ENCODE results near the gene AFAP1. TPM values are rescaled to one million over a fixed set of nuclear protein-coding genes. Genes with fewer than 3 reads are reported as not detected.

AFAP1 gene
- polyA plus RNA-seq, 1 donor (not counting 4 experiments of a cell fraction or from before 2014, with no cell fraction given) = 7.6 TPM

GRCh38 chr4:7964459-7964858, 24.8 kb upstream of the AFAP1 start:
- Histone ChIP-seq H3K9ac (ENCODE audit: control insufficient read depth, extremely low read depth, insufficient read depth, low read length) (peak overlapping the region; percentile 46), H3K4me1 (ENCODE audit: control insufficient read depth, extremely low read depth, insufficient read depth, low read length) (peaks cover 42% of the 10 kb centered on the region), H3K79me2 (ENCODE audit: control insufficient read depth, insufficient read depth, low read length) (no peaks in the 10 kb centered on the region), H3K4me2 (ENCODE audit: control insufficient read depth, extremely low read depth, insufficient read depth, low read depth, low read length) (peak overlapping the region; percentile 16), H3K27me3 (ENCODE audit: control insufficient read depth, extremely low read depth, insufficient read depth, low read length) (no peaks in the 10 kb centered on the region), H3K27ac (ENCODE audit: control insufficient read depth, insufficient read depth, low read length) (peak overlapping the region; percentile 64), H3K9me3 (ENCODE audit: control insufficient read depth, low read depth, low read length) (no peaks in the 10 kb centered on the region), H3K4me3 (ENCODE audit: control insufficient read depth in 2 of 3, extremely low read depth in 1 of 3, insufficient read depth in 2 of 3, low read depth in 1 of 3, low read length in 3 of 3) (no peak overlapping the region), H2AFZ (ENCODE audit: control insufficient read depth, low read length) (no peak overlapping the region), H3K9me1 (ENCODE audit: control insufficient read depth, extremely low read depth, insufficient read depth, low read length) (no peaks in the 10 kb centered on the region), H4K20me1 (ENCODE audit: control insufficient read depth, extremely low read depth, insufficient read depth, low read length) (no peaks in the 10 kb centered on the region), H3K36me3 (ENCODE audit: control insufficient read depth in 2 of 2, extremely low read depth in 1 of 2, insufficient read depth in 2 of 2, low read length in 2 of 2) (no peaks in the 10 kb centered on the region)
- DNase-seq (ENCODE audit: low read depth, low spot score) (no peak), FAIRE-seq (no peak)
- TF ChIP-seq EZH2 (IDR thresholded peaks at IDR 0.05; ENCODE audit: low read length) = no peak
- TF ChIP-seq, protein P1, sequence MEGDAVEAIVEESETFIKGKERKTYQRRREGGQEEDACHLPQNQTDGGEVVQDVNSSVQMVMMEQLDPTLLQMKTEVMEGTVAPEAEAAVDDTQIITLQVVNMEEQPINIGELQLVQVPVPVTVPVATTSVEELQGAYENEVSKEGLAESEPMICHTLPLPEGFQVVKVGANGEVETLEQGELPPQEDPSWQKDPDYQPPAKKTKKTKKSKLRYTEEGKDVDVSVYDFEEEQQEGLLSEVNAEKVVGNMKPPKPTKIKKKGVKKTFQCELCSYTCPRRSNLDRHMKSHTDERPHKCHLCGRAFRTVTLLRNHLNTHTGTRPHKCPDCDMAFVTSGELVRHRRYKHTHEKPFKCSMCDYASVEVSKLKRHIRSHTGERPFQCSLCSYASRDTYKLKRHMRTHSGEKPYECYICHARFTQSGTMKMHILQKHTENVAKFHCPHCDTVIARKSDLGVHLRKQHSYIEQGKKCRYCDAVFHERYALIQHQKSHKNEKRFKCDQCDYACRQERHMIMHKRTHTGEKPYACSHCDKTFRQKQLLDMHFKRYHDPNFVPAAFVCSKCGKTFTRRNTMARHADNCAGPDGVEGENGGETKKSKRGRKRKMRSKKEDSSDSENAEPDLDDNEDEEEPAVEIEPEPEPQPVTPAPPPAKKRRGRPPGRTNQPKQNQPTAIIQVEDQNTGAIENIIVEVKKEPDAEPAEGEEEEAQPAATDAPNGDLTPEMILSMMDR (optimal IDR thresholded peaks at IDR 0.05 in 1 of 3, IDR thresholded peaks at IDR 0.05 in 1 of 3, conservative IDR thresholded peaks at IDR 0.05 in 1 of 3; ENCODE audit: extremely low read depth in 1 of 3, insufficient read depth in 2 of 3, low read length in 3 of 3) = peak in 1 of 3 experiments; percentile 7
- dilution Hi-C loops (cut with MboI; ENCODE audit: extremely low pct_ligation_motif_present, low sequenced_read_pairs) = no loop called here

GRCh38 chr4:7963691-7964090, 24.0 kb upstream of the AFAP1 start:
- Histone ChIP-seq H3K27ac (ENCODE audit: control insufficient read depth, insufficient read depth, low read length) (no peak overlapping the region), H3K4me1 (ENCODE audit: control insufficient read depth, extremely low read depth, insufficient read depth, low read length) (peaks cover 40% of the 10 kb centered on the region), H3K4me2 (ENCODE audit: control insufficient read depth, extremely low read depth, insufficient read depth, low read depth, low read length) (no peak overlapping the region), H4K20me1 (ENCODE audit: control insufficient read depth, extremely low read depth, insufficient read depth, low read length) (no peaks in the 10 kb centered on the region), H3K36me3 (ENCODE audit: control insufficient read depth in 2 of 2, extremely low read depth in 1 of 2, insufficient read depth in 2 of 2, low read length in 2 of 2) (no peaks in the 10 kb centered on the region), H3K9me1 (ENCODE audit: control insufficient read depth, extremely low read depth, insufficient read depth, low read length) (no peaks in the 10 kb centered on the region), H3K9ac (ENCODE audit: control insufficient read depth, extremely low read depth, insufficient read depth, low read length) (no peak overlapping the region), H3K27me3 (ENCODE audit: control insufficient read depth, extremely low read depth, insufficient read depth, low read length) (no peaks in the 10 kb centered on the region), H3K9me3 (ENCODE audit: control insufficient read depth, low read depth, low read length) (no peaks in the 10 kb centered on the region), H3K4me3 (ENCODE audit: control insufficient read depth in 2 of 3, extremely low read depth in 1 of 3, insufficient read depth in 2 of 3, low read depth in 1 of 3, low read length in 3 of 3) (no peak overlapping the region), H3K79me2 (ENCODE audit: control insufficient read depth, insufficient read depth, low read length) (no peaks in the 10 kb centered on the region), H2AFZ (ENCODE audit: control insufficient read depth, low read length) (no peak overlapping the region)
- dilution Hi-C loops (cut with MboI; ENCODE audit: extremely low pct_ligation_motif_present, low sequenced_read_pairs) = no loop called here
- TF ChIP-seq, protein P1 (optimal IDR thresholded peaks at IDR 0.05 in 1 of 3, IDR thresholded peaks at IDR 0.05 in 1 of 3, conservative IDR thresholded peaks at IDR 0.05 in 1 of 3; ENCODE audit: extremely low read depth in 1 of 3, insufficient read depth in 2 of 3, low read length in 3 of 3) = no peak
- no peak for TF ChIP-seq EZH2 (IDR thresholded peaks at IDR 0.05; ENCODE audit: low read length)
- FAIRE-seq (peak; percentile 23), DNase-seq (ENCODE audit: low read depth, low spot score) (no peak)
